Neural cell (in vitro differentiated cells): ENCODE data around the gene ZNF106. TPM values are rescaled to one million over a fixed set of nuclear protein-coding genes. Genes with fewer than 3 reads are reported as not detected.

Experiments
- H2AFZ ChIP-seq: fragments of 200-600, 300-800 bp; sonication (generic), shearing (Covaris generic); 2 replicates; pipeline ENCODE4 v1.6.0; 2014; ENCODE audit warnings: low read depth, mild to moderate bottlenecking, antibody characterized with exemption, low read length, moderate library complexity
- H3F3A ChIP-seq: fragments of 200-600 bp; shearing (Covaris generic); 2 replicates; pipeline ENCODE4 v1.6.1; 2016; ENCODE audit warnings: mild to moderate bottlenecking, moderate library complexity, mixed read lengths, antibody characterized with exemption, low read length; ENCODE audit not compliant: insufficient read depth, poor library complexity, severe bottlenecking
- H3K27ac ChIP-seq: fragments of 200-600, 300-800 bp; sonication (generic), shearing (Covaris generic); 2 replicates; pipeline ENCODE4 v1.5.1; 2014; ENCODE audit warnings: mild to moderate bottlenecking, low read length, moderate library complexity
- H3K27me3 ChIP-seq: fragments of 300-800, 200-600 bp; sonication (generic), shearing (Covaris generic); 2 replicates; pipeline ENCODE4 v1.6.0; 2014; ENCODE audit warnings: mild to moderate bottlenecking, low read depth, low read length, moderate library complexity; ENCODE audit not compliant: insufficient read depth
- H3K36me3 ChIP-seq: fragments of 300-800, 200-600 bp; sonication (generic), shearing (Covaris generic); 2 replicates; pipeline ENCODE4 v1.5.1; 2014; ENCODE audit warnings: mild to moderate bottlenecking, antibody characterized with exemption, low read length, moderate library complexity; ENCODE audit not compliant: insufficient read depth
- H3K4me2 ChIP-seq: fragments of 300-800, 200-600 bp; sonication (generic), shearing (Covaris generic); 2 replicates; pipeline ENCODE4 v1.6.0; 2014; ENCODE audit warnings: mild to moderate bottlenecking, low read length
- H3K4me3 ChIP-seq: fragments of 300-800, 200-600 bp; sonication (generic), shearing (Covaris generic); 2 replicates; pipeline ENCODE4 v1.5.1; 2014; ENCODE audit warnings: mild to moderate bottlenecking, low read length, moderate library complexity
- H3K79me2 ChIP-seq: fragments of 200-600 bp; shearing (Covaris generic); replicated peaks from 2 replicates; pipeline ENCODE4 v1.6.0; 2014; ENCODE audit warnings: mild to moderate bottlenecking, low read length, moderate library complexity; ENCODE audit not compliant: insufficient read depth
- H3K9ac ChIP-seq: fragments of 300-800, 200-600 bp; sonication (generic), shearing (Covaris generic); 2 replicates; pipeline ENCODE4 v1.6.1; 2016; ENCODE audit warnings: mild to moderate bottlenecking, low read length, mixed read lengths
- H3K9me2 ChIP-seq: fragments of 200-600 bp; shearing (Covaris generic); 2 replicates; pipeline ENCODE4 v1.6.1; 2016; ENCODE audit warnings: mild to moderate bottlenecking, low read length, mixed read lengths; ENCODE audit not compliant: insufficient read depth
- H3K9me3 ChIP-seq: fragments of 200-600, 300-800 bp; sonication (generic), shearing (Covaris generic); 2 replicates; pipeline ENCODE4 v1.6.1; 2016; ENCODE audit warnings: mild to moderate bottlenecking, mixed run types, low read length, moderate library complexity, mixed read lengths
- H4K20me1 ChIP-seq: fragments of 200-600 bp; shearing (Covaris generic); 2 replicates; pipeline ENCODE4 v1.6.1; 2016; ENCODE audit warnings: mild to moderate bottlenecking, mixed run types; ENCODE audit not compliant: insufficient read depth
- EZH2 ChIP-seq: fragments of 200-600, 300-800 bp; shearing (Covaris generic), sonication (generic); IDR thresholded peaks from 2 replicates; pipeline ENCODE4 v1.6.1; 2014; ENCODE audit warnings: antibody characterized with exemption, low read length, borderline replicate concordance, mild to moderate bottlenecking; ENCODE audit not compliant: insufficient read depth, poor library complexity, severe bottlenecking
- POLR2AphosphoS5 ChIP-seq: IDR thresholded peaks from 2 replicates; pipeline ENCODE4 v1.6.1; 2012
- RAD21 ChIP-seq: fragments of 450-650 bp; conservative IDR thresholded peaks from 2 replicates; pipeline ENCODE4 v1.6.1; 2014; ENCODE audit warnings: antibody characterized with exemption, mild to moderate bottlenecking, moderate library complexity
- SMC3 ChIP-seq: fragments of 450-650 bp; conservative IDR thresholded peaks from 2 replicates; pipeline ENCODE4 v1.6.1; 2014; ENCODE audit warnings: antibody characterized with exemption, mild to moderate bottlenecking, moderate library complexity; ENCODE audit not compliant: poor library complexity
- TAF1 ChIP-seq: IDR thresholded peaks from 2 replicates; pipeline ENCODE4 v1.6.1; 2012; ENCODE audit warnings: low read depth
- polyA plus RNA-seq: library from polyadenylated mRNA; depleted of rRNA; stranded (reverse); fragments of >200 nt; gene quantifications from 2 replicates; pipeline ENCODE4 v1.2.3, GENCODE V29; 2014
- TF ChIP-seq, protein P1 (sequence below): IDR thresholded peaks from 2 replicates; pipeline ENCODE4 v1.6.1; 2012; ENCODE audit warnings: borderline replicate concordance

The ZNF106 gene
- polyA plus RNA-seq, 1 donor from 2014 or later: 24.0 TPM

DNA sequence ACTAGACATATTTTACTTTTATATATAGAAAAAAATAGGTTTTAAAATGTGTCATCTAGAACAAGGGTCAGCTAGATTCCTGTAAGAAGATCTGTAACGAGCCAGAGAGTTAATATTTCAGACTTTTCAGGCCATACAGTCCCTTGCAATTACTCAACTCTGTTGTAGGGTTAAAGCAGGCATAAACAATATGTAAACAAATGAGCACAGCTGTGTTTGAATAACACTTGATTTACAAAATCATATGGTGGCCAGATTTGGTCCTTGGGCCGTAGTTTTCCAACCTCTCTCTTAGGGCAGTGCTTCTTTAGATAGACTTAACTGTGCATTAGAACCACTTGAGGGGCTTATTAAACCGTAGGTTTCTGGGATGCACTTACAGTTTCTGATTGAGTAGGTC, 38.0 kb upstream of the ZNF106 start:
- no peaks in the 10 kb centered on the region for H3K36me3 ChIP-seq
- no peak for TF ChIP-seq SMC3
- no peak for TF ChIP-seq RAD21

DNA sequence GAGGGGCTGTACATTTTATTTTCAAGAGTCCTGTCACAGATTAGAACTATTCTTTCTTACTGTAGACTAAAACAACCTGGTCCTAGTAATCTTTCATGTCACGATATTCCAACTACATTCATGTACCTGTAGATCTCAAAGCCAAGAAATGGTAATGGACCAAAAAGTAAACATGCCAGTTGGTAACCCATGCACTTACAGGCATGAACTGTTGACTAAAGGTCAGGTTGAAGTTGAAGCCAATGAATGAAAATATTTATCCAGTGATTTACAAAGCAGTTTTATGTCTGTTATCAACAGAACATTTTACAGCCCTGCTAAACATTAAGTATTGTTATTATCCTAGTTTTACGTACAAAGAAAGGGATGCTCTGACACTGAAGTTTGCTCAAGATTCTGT, 32.4 kb upstream of the ZNF106 start:
- Histone ChIP-seq H3K36me3 (no peaks in the 10 kb centered on the region), H3K9ac (no peak overlapping the region), H3K9me2 (no peaks in the 10 kb centered on the region), H3F3A (no peaks in the 10 kb centered on the region), H3K4me2 (no peak overlapping the region), H3K4me3 (no peak overlapping the region), H4K20me1 (no peaks in the 10 kb centered on the region), H2AFZ (no peak overlapping the region), H3K79me2 (no peaks in the 10 kb centered on the region), H3K27ac (no peak overlapping the region), H3K9me3 (no peaks in the 10 kb centered on the region), H3K27me3 (no peaks in the 10 kb centered on the region)
- TF ChIP-seq, protein P1, sequence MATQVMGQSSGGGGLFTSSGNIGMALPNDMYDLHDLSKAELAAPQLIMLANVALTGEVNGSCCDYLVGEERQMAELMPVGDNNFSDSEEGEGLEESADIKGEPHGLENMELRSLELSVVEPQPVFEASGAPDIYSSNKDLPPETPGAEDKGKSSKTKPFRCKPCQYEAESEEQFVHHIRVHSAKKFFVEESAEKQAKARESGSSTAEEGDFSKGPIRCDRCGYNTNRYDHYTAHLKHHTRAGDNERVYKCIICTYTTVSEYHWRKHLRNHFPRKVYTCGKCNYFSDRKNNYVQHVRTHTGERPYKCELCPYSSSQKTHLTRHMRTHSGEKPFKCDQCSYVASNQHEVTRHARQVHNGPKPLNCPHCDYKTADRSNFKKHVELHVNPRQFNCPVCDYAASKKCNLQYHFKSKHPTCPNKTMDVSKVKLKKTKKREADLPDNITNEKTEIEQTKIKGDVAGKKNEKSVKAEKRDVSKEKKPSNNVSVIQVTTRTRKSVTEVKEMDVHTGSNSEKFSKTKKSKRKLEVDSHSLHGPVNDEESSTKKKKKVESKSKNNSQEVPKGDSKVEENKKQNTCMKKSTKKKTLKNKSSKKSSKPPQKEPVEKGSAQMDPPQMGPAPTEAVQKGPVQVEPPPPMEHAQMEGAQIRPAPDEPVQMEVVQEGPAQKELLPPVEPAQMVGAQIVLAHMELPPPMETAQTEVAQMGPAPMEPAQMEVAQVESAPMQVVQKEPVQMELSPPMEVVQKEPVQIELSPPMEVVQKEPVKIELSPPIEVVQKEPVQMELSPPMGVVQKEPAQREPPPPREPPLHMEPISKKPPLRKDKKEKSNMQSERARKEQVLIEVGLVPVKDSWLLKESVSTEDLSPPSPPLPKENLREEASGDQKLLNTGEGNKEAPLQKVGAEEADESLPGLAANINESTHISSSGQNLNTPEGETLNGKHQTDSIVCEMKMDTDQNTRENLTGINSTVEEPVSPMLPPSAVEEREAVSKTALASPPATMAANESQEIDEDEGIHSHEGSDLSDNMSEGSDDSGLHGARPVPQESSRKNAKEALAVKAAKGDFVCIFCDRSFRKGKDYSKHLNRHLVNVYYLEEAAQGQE: no peak
- no peak for TF ChIP-seq SMC3

More for the DNA sequence above, 38.0 kb upstream of the ZNF106 start:
- H3K27ac ChIP-seq: no peak overlapping the region
- no peaks in the 10 kb centered on the region for H3K9me2 ChIP-seq
- no peaks in the 10 kb centered on the region for H3K27me3 ChIP-seq
- H3K4me3 ChIP-seq: no peak overlapping the region
- no peaks in the 10 kb centered on the region for H3K9me3 ChIP-seq
- H3F3A ChIP-seq: no peaks in the 10 kb centered on the region
- H4K20me1 ChIP-seq: no peaks in the 10 kb centered on the region
- H3K9ac ChIP-seq: no peak overlapping the region
- no peak overlapping the region for H3K4me2 ChIP-seq
- no peak overlapping the region for H2AFZ ChIP-seq
- no peaks in the 10 kb centered on the region for H3K79me2 ChIP-seq

DNA sequence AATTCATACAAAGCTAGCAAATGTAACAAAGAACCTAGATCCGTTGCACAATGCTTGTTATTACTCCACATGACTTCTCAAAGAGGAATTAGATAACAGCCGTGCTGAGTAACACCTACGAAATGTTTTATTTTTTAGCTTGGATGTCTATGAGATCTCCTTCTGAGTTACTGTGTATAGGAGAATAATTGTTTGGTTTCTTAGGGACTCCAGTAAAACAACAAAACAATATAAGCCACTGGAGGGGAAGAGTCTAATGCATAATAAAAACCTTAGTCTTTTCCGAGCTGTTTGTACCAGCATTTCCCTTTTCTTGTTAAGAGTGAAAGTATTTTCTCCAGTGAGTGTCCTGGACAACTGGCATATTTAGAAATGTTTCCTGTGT, 20.1 kb upstream of the ZNF106 start:
- Histone ChIP-seq H3K79me2 (no peaks in the 10 kb centered on the region), H3K9me2 (no peaks in the 10 kb centered on the region), H3K27me3 (no peaks in the 10 kb centered on the region), H3K27ac (no peak overlapping the region), H3K36me3 (no peaks in the 10 kb centered on the region), H3K4me3 (no peak overlapping the region), H3K4me2 (no peak overlapping the region), H3K9ac (no peak overlapping the region), H3F3A (no peaks in the 10 kb centered on the region), H4K20me1 (no peaks in the 10 kb centered on the region), H2AFZ (no peak overlapping the region), H3K9me3 (no peaks in the 10 kb centered on the region)
- no peak for TF ChIP-seq EZH2
- TF ChIP-seq TAF1: no peak
- no peak for TF ChIP-seq POLR2AphosphoS5

DNA sequence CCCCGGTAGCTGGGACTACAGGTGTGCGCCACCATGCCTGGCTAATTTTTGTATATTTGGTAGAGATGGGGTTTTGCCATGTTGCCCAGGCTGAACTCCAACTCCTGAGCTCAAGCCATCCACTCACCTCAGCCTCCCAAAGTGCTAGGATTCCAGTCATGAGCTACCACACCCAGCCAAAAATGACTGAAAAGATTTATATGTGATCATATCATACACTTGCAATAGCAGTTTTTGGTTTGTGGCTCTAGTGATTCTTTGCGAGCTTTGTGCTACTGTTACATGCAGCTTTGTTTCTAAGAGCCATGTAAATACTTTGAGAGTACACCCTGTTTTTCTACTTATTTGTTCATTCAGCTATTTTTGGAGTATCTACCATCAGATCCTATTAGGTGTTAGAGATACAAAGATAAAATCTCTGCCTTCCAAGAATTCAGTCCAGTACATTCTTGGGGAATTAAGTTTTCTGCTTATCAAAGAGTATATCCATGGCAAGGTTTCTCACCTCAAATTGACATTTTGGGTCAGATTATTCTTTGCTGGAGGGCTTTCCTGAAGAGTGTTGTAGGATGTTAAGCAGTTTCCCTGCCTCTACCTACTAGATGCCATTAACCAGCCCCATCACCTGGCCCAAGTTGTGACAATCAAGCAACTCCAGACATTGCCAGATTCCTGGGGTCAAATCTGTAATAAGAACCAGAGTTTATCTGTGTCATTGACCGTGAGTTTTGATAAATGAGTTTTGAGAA, 19.5 kb upstream of the ZNF106 start:
- H3K36me3 ChIP-seq: no peaks in the 10 kb centered on the region
- no peaks in the 10 kb centered on the region for H3F3A ChIP-seq
- no peak overlapping the region for H3K9ac ChIP-seq
- no peaks in the 10 kb centered on the region for H3K79me2 ChIP-seq
- no peaks in the 10 kb centered on the region for H3K27me3 ChIP-seq
- no peaks in the 10 kb centered on the region for H4K20me1 ChIP-seq
- no peaks in the 10 kb centered on the region for H3K9me2 ChIP-seq
- TF ChIP-seq SMC3: no peak
- TF ChIP-seq TAF1: no peak
- TF ChIP-seq POLR2AphosphoS5: no peak
- TF ChIP-seq, protein P1: no peak
- no peaks in the 10 kb centered on the region for H3K9me3 ChIP-seq
- H3K4me2 ChIP-seq: no peak overlapping the region
- H3K4me3 ChIP-seq: no peak overlapping the region
- H2AFZ ChIP-seq: no peak overlapping the region
- H3K27ac ChIP-seq: no peak overlapping the region
